Smooth muscle cell of the brain vasculature (primary cell): ENCODE results near the gene ADD3.
A peak's percentile ranks its signal among the peaks of the same experiment; 100 is the strongest.

Experiments
- DNase-seq: peaks from one replicate; pipeline ENCODE4 v3.0.0-alpha.2; 2012; ENCODE audit warnings: low read depth, low spot score

The ADD3 gene, protein sequence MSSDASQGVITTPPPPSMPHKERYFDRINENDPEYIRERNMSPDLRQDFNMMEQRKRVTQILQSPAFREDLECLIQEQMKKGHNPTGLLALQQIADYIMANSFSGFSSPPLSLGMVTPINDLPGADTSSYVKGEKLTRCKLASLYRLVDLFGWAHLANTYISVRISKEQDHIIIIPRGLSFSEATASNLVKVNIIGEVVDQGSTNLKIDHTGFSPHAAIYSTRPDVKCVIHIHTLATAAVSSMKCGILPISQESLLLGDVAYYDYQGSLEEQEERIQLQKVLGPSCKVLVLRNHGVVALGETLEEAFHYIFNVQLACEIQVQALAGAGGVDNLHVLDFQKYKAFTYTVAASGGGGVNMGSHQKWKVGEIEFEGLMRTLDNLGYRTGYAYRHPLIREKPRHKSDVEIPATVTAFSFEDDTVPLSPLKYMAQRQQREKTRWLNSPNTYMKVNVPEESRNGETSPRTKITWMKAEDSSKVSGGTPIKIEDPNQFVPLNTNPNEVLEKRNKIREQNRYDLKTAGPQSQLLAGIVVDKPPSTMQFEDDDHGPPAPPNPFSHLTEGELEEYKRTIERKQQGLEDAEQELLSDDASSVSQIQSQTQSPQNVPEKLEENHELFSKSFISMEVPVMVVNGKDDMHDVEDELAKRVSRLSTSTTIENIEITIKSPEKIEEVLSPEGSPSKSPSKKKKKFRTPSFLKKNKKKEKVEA

DNA sequence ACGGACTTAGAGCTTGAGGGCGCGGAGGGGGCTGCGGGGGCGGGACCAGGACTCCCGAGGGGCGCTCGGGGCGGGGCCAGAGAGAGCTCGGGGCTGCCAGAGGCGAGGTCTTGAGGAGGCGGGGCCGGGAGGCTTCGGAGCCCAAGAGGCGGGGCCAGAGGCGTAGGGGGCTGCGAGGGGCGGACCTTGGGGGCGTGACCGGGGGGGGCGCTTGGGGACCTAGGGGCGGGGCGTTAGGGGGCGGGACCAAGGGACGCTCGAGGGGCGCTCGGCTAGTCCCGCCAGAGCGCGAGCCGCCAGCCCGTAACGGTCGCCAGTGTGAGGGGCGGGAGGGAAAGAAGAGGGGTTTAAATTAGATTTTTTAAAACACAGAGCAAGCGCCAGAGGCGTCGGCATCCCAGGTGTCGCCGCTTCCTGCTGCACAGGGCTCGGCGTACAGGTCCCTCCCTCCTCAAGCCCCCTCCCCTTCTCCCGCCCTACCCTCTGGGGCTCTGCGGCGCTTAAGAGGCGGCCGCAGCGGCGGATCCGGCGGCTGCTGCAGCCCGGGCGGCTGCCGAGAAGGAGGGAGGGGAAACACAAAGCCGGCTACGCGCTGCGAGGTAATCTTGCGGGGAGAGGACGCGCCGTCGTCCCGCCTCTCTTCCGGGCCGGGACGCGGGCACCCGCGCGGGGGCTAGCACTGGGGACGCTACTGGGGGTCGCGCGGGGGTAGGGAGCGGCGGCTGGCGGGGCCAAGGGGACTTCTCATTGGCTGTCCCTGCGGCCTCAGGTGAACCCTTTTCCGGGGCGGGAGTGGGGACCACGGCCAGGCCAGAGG is at the start of gene ADD3:
TSS of gene ADD3 (plus strand) at position 284 of the 817 bp plus-strand sequence. CDS start 92,670 bp downstream, outside the sequence.
- DNase-seq: peak; percentile 92

DNA sequence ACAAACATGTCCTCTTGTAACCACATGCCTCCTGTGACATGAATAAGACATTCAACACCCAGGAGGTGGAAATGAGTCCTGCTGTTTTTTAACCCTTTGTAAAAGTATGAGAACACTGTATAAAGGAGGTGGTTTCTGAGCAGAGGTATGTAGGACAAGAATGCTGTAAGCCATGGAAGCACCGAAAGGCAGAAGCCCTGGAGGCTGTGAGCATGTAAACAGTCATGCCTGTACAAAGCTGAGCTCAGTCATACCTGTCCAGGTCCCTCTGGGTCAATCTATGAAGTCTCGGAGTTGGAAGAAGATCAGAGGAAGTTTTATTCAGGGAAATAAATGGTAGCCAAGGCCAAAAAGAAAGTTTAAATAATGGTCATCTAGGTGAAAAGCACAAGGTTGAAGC is 49.7 kb upstream of the ADD3 start:
- no peak for DNase-seq

GRCh38 chr10:109959259-109960145 is 48.3 kb upstream of the ADD3 start:
- DNase-seq: no peak

DNA sequence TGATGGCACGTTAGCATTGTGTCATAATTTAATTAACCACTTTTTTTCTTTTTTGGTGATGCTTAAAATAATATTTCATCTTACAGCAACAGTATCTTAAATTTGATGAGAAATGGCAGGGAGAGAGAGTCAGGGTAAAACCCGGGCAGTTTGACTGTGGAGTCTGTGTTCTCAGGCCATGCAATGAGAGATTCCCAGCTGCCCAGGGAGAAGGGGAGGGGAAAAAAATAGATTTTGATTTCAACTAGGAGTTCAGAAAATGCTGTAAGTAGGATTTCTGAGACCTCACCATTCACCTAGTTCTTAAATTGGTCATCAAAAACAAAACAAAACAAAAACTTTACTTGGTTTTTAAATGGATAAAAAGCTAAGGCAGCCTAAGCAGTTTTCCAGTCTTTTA is 47.1 kb upstream of the ADD3 start:
- no peak for DNase-seq

GRCh38 chr10:109961174-109962001 is 46.4 kb upstream of the ADD3 start:
- no peak for DNase-seq

DNA sequence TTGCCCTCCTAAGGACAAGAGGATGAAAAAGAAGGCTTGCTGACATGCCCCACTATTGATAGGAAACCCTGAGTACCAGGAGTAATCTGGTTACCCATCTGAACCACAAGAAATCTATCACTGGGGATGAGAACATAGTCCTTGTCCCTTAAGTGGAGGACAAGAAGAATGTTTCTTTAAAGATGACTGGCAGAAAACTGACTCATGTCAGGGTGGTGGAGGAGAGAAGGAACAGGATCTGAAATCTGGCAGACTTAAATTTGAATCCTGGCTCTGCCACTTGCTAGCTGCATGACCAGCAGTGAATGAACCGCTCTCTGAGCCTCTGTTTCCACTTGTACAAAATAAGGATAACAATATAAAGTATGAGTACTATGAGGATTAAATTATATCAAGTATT is 45.5 kb upstream of the ADD3 start:
- no peak for DNase-seq

DNA sequence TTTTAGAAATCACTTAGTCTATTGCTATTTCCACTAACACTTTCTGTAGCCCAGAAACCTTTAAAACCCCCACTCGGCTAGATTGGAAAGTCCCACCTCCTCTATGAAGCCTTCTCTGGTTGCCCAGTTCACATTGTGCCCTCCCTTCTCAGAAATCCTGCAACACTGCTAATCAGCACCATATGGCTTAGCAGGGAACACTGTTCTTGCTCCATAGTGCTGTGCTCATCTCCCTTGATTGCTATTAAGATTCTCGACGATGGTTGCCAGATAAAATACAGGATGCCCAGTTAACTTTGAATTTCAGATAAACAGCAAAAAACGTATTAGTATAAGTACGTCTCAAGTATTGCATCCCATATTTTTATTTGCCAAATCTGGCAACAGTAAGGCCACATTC is 44.3 kb upstream of the ADD3 start:
- DNase-seq: no peak

- DNase-seq: no peak
Observed at GRCh38 chr10:109964318-109964717, 43.5 kb upstream of the ADD3 start.

GRCh38 chr10:109966961-109967738 is 40.6 kb upstream of the ADD3 start:
- no peak for DNase-seq

GRCh38 chr10:109967739-109968088 is 40.1 kb upstream of the ADD3 start:
- DNase-seq: no peak

DNA sequence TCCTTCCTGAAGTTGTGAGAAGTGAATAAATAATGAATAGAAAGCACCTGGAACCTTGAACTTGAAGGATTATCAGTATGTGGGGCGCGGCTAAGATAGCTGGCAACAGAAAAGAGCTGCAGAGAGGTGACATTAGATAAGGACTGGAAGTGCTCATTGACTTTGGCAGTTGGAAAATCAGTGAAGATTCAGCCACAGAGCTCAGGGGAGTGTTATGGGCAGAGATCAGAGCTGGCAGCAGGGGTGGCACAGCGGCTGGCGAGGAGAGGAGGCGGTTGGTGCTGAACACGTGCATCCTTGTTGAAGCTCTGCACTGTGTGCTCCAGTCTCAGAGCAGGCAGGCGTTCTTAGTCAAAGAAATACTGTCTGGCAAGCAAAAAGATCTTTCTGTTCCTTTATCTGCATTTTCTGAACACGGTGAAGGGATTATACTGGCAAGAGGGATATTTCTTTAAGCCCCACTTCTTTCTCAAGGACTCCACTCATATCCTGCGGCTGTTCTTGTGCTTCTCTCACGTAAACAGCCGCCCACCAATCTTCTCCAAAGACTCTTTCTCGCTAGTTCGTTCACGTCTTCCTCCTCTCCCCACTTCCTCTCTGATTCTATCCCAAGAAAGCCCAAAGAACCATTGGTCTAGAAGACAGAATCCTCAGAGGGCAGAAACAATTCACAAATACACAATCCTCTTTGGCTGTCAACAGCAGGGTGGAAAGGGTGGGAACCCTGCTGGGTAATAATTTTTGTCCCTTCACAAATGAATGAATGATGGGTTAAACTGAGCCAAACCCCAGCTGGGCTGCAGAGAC is 38.6 kb upstream of the ADD3 start:
- no peak for DNase-seq

- no peak for DNase-seq
Observed at GRCh38 chr10:109969760-109970346, 37.9 kb upstream of the ADD3 start.

DNA sequence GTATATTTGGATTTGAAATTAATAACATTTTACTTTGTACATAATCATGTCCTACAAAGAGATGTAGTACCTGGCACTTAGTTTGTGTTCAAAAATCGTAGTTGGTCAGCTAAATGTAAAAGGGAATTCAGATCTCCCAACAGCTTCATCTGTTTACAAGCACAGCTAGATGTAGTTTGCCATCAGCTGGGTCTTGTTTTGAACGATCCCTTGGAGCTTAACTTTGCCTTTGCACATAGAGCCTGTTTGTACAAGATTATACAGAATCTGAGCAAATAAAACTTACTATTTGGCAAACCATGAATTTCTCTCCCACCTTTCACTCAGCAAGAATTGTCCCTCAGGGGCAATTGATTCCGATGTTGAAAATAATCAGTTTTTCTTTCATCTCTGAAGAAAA is 36.1 kb upstream of the ADD3 start:
- DNase-seq: no peak

DNA sequence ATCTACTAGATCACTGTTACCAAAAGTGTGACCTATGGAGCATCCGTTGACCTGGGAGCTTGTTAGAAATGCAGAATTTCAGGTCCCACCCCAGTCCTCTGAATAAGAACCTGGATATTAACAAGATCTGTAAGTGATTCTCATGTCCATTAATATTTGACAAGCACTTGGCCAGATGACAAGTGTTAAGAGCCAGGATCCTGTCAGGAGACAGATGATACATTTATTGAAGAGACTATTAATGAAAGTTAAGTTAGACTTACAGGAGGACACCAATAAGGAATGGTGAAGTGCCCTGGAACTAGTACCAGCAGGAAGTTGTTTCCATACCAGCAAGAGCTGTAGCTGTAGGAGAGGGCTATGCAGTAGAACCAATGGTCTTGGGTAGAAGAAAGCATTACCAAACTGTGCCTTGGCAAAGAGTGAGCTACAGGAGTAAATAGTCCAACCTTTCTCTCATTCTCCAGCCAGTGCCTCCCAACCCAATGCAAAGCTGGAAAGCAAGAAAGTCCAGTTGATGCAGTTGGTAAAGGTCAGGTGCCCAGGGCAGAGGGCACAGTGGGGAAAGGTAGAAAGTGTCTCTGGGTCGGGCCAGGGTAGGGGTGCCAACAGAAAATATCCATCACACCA is 35.3 kb upstream of the ADD3 start:
- DNase-seq: no peak

- DNase-seq: no peak
Observed at GRCh38 chr10:109973326-109973829, 34.4 kb upstream of the ADD3 start.

DNA sequence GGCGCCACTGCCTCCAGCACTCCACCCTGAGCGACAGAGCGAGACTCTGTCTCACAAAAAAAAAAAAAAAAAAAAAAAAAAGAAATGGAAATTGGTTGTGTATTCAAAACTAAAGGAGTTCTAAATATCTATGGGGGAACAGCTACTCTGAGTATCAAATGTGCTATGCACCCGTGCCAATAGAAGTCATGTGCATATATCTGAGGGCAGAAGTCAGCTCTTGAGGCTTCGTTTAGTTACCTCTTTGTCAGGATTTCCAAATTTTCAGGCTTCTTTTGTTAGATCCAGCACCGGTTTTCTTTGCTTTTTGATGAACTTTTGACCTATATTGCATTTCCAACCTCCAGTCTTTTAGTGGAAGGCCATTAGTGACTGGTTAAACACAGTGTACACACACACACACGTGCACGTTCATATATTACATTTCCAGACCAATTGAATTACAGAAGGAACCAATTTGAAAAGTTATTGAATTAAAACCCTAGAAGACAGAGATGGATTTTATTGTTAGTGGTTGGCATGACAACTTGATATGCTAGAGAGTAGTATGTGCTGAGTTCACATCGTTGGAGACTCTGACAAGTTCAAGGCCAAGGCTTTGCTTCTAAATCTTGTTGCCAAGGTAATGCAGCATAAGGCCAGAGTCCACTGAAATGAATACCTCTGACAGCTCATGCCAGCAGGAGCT is 33.1 kb upstream of the ADD3 start:
- DNase-seq: no peak
